Glutamatergic neuron (in vitro differentiated cells): Measurements from ENCODE around the gene NPIPA3. TPM values are rescaled to one million over a fixed set of nuclear protein-coding genes. Genes with fewer than 3 reads are reported as not detected.
"Not testable (repeated sequence)": the region's sequence is repeated elsewhere in the genome, so short reads cannot be mapped to it uniquely, and the experiment has no call there.

Source experiments
- DNase-seq: peaks from one replicate; pipeline ENCODE4 v3.0.0; 2022
- H3K27ac Mint-ChIP-seq: one replicate; pipeline ENCODE4 v1.8.0; 2020; ENCODE audit warnings: mild to moderate bottlenecking, mixed read lengths, inconsistent platforms; ENCODE audit not compliant: unreplicated experiment
- H3K27me3 Mint-ChIP-seq: one replicate; pipeline ENCODE4 v1.8.0; 2020; ENCODE audit warnings: mild to moderate bottlenecking, moderate library complexity, mixed read lengths, inconsistent platforms; ENCODE audit not compliant: unreplicated experiment
- H3K36me3 Mint-ChIP-seq: one replicate; pipeline ENCODE4 v1.8.0; 2020; ENCODE audit warnings: mild to moderate bottlenecking, mixed read lengths, inconsistent platforms; ENCODE audit not compliant: unreplicated experiment
- H3K4me1 Mint-ChIP-seq: one replicate; pipeline ENCODE4 v1.8.0; 2020; ENCODE audit warnings: mild to moderate bottlenecking, low read depth, mixed read lengths, inconsistent platforms; ENCODE audit not compliant: unreplicated experiment
- H3K4me3 Mint-ChIP-seq: one replicate; pipeline ENCODE4 v1.8.0; 2020; ENCODE audit warnings: mild to moderate bottlenecking, mixed read lengths, inconsistent platforms; ENCODE audit not compliant: unreplicated experiment
- H3K9me3 Mint-ChIP-seq: one replicate; pipeline ENCODE4 v1.8.0; 2020; ENCODE audit warnings: mild to moderate bottlenecking, moderate library complexity, mixed read lengths, inconsistent platforms; ENCODE audit not compliant: unreplicated experiment
- CTCF ChIP-seq: fragments of 200-600 bp; sonication (generic); IDR thresholded peaks from one replicate; pipeline ENCODE4 v1.5.0; 2021; ENCODE audit not compliant: partially characterized antibody, unreplicated experiment
- long read RNA-seq: library from polyadenylated mRNA; unstranded; transcript quantifications from one replicate; pipeline ENCODE4 v2.0.0, GENCODE V29; 2020; ENCODE audit not compliant: unreplicated experiment
- total RNA-seq: library from RNA; stranded (reverse); fragmentation: NEBNext Ultra II Directional; extraction: Animal tissue kit (Norgen Biotek cat#: 25700); gene quantifications from one replicate; pipeline ENCODE4 v1.2.1, GENCODE V29; 2021; ENCODE audit not compliant: unreplicated experiment

Gene NPIPA3
- 3.3 TPM for total RNA-seq
- long read RNA-seq: 0 reads

- H3K27me3 Mint-ChIP-seq, H3K36me3 Mint-ChIP-seq, H3K4me1 Mint-ChIP-seq, H3K9me3 Mint-ChIP-seq, H3K4me3 Mint-ChIP-seq, DNase-seq, H3K27ac Mint-ChIP-seq: not testable (repeated sequence)
Observed at GRCh38 chr16:14703156-14704011, at the start of gene NPIPA3. Gene NPIPA3 (plus strand): TSS chr16:14703411. CDS start chr16:14708944, 5,533 bp downstream.

GRCh38 chr16:14658063-14658462 lies 45.1 kb upstream of the NPIPA3 start:
- peak overlapping the region; percentile 85 for H3K27ac Mint-ChIP-seq

GRCh38 chr16:14667347-14668266 lies 35.6 kb upstream of the NPIPA3 start:
- no peak for DNase-seq
- Mint-ChIP-seq H3K36me3 (no peaks in the 10 kb centered on the region), H3K4me1 (no peaks in the 10 kb centered on the region), H3K9me3 (peaks cover 3% of the 10 kb centered on the region), H3K27ac (no peak overlapping the region), H3K4me3 (no peak overlapping the region), H3K27me3 (peaks cover under 1% of the 10 kb centered on the region)
- no peak for TF ChIP-seq CTCF

More at GRCh38 chr16:14658063-14658462, 45.1 kb upstream of the NPIPA3 start:
- Mint-ChIP-seq H3K4me3 (no peak overlapping the region), H3K9me3 (no peaks in the 10 kb centered on the region), H3K36me3 (no peaks in the 10 kb centered on the region), H3K4me1 (peaks cover 6% of the 10 kb centered on the region), H3K27me3 (peaks cover 1% of the 10 kb centered on the region)
- DNase-seq: no peak
- no peak for TF ChIP-seq CTCF

GRCh38 chr16:14668556-14669223 lies 34.5 kb upstream of the NPIPA3 start:
- DNase-seq: no peak
- Mint-ChIP-seq H3K4me3 (no peak overlapping the region), H3K4me1 (no peaks in the 10 kb centered on the region), H3K9me3 (peaks cover 3% of the 10 kb centered on the region), H3K36me3 (no peaks in the 10 kb centered on the region), H3K27me3 (no peaks in the 10 kb centered on the region), H3K27ac (no peak overlapping the region)
- no peak for TF ChIP-seq CTCF

GRCh38 chr16:14669776-14670175 lies 33.4 kb upstream of the NPIPA3 start:
- no peaks in the 10 kb centered on the region for H3K4me1 Mint-ChIP-seq
- no peak for TF ChIP-seq CTCF
- H3K36me3 Mint-ChIP-seq: no peaks in the 10 kb centered on the region
- no peak for DNase-seq
- no peak overlapping the region for H3K4me3 Mint-ChIP-seq
- H3K27ac Mint-ChIP-seq: no peak overlapping the region
- H3K27me3 Mint-ChIP-seq: no peaks in the 10 kb centered on the region
- H3K9me3 Mint-ChIP-seq: no peaks in the 10 kb centered on the region
